Stimulated activated CD4-positive, alpha-beta T cell treated with anti-CD3 and anti-CD28 coated beads, Interleukin-1b, Interleukin-23, amount 100 ng/mL, for 48 hours (primary cell): ENCODE measurements around the gene RBFOX1.

Experiments used
- DNase-seq: peaks from one replicate; pipeline ENCODE4 v3.0.0-alpha.2; 2020

RBFOX1 gene

GRCh38 chr16:7376227-7376626 is 43.6 kb downstream of the RBFOX1 start:
- DNase-seq = no peak

- no peak for DNase-seq
Measured at GRCh38 chr16:7377231-7377630, 44.6 kb downstream of the RBFOX1 start.

- DNase-seq = no peak
Measured at GRCh38 chr16:7378024-7378695, 45.5 kb downstream of the RBFOX1 start.

GRCh38 chr16:7380441-7380840 is 47.8 kb downstream of the RBFOX1 start:
- DNase-seq = no peak

- DNase-seq = no peak
Measured at GRCh38 chr16:7380911-7381310, 48.3 kb downstream of the RBFOX1 start.

- DNase-seq = no peak
Measured at GRCh38 chr16:7381671-7382070, 49.0 kb downstream of the RBFOX1 start.

GRCh38 chr16:7382521-7382920 is 49.9 kb downstream of the RBFOX1 start:
- DNase-seq = no peak

- no peak for DNase-seq
Measured at GRCh38 chr16:7390974-7391373, 58.3 kb downstream of the RBFOX1 start.

GRCh38 chr16:7391694-7392093 is 59.0 kb downstream of the RBFOX1 start:
- no peak for DNase-seq

- DNase-seq = no peak
Measured at GRCh38 chr16:7392206-7392605, 59.6 kb downstream of the RBFOX1 start.

GRCh38 chr16:7393680-7394079 is 61.0 kb downstream of the RBFOX1 start:
- no peak for DNase-seq

- no peak for DNase-seq
Measured at GRCh38 chr16:7394720-7395336, 62.2 kb downstream of the RBFOX1 start.

- no peak for DNase-seq
Measured at GRCh38 chr16:7397901-7398300, 65.3 kb downstream of the RBFOX1 start.

GRCh38 chr16:7398536-7398935 is 65.9 kb downstream of the RBFOX1 start:
- DNase-seq = no peak

GRCh38 chr16:7399296-7399695 is 66.7 kb downstream of the RBFOX1 start:
- no peak for DNase-seq

- DNase-seq = no peak
Measured at GRCh38 chr16:7400117-7400890, 67.7 kb downstream of the RBFOX1 start.

GRCh38 chr16:7404217-7404616 is 71.6 kb downstream of the RBFOX1 start:
- no peak for DNase-seq

- no peak for DNase-seq
Measured at GRCh38 chr16:7405166-7405565, 72.5 kb downstream of the RBFOX1 start.

GRCh38 chr16:7408700-7409365 is 76.2 kb downstream of the RBFOX1 start:
- DNase-seq = no peak

- no peak for DNase-seq
Measured at GRCh38 chr16:7419441-7419840, 86.8 kb downstream of the RBFOX1 start.

- no peak for DNase-seq
Measured at GRCh38 chr16:7420079-7420478, 87.4 kb downstream of the RBFOX1 start.

GRCh38 chr16:7420843-7421242 is 88.2 kb downstream of the RBFOX1 start:
- DNase-seq = no peak

GRCh38 chr16:7421578-7421977 is 88.9 kb downstream of the RBFOX1 start:
- no peak for DNase-seq
